Brain pericyte (primary cell): ENCODE results near the gene SLC6A11.

Experiments
- DNase-seq: peaks from one replicate; pipeline ENCODE4 v3.0.0-alpha.2; 2012; ENCODE audit warnings: low read depth, low spot score

Gene SLC6A11

GRCh38 chr3:10977892-10978510, 162.0 kb downstream of the SLC6A11 start:
- DNase-seq = no peak

GRCh38 chr3:10978956-10979355, 162.9 kb downstream of the SLC6A11 start:
- no peak for DNase-seq

DNA sequence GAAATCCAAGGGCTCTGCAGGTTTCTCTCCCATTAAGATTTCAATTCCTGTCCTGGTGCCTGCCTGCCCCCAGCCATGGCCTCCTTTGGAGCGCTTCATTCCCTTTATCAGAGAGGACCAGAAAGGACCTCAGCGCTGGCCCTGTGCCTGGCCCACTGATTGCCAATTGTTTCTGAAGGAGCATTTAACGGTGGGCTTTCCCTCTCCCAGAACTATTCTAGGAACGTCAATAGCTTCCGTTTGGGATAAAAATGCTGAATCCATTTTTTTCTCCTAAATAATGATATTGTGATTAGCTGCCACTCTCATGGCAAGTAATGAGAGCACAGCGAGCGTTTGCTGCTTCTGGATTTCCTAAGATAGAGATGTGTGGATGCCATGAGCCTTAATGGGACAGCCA, 164.3 kb downstream of the SLC6A11 start:
- DNase-seq = no peak

- no peak for DNase-seq
Measured at GRCh38 chr3:10981031-10981430, 165.0 kb downstream of the SLC6A11 start.

- no peak for DNase-seq
Measured at GRCh38 chr3:10981961-10982360, 165.9 kb downstream of the SLC6A11 start.

GRCh38 chr3:10982782-10983181, 166.8 kb downstream of the SLC6A11 start:
- DNase-seq = no peak

DNA sequence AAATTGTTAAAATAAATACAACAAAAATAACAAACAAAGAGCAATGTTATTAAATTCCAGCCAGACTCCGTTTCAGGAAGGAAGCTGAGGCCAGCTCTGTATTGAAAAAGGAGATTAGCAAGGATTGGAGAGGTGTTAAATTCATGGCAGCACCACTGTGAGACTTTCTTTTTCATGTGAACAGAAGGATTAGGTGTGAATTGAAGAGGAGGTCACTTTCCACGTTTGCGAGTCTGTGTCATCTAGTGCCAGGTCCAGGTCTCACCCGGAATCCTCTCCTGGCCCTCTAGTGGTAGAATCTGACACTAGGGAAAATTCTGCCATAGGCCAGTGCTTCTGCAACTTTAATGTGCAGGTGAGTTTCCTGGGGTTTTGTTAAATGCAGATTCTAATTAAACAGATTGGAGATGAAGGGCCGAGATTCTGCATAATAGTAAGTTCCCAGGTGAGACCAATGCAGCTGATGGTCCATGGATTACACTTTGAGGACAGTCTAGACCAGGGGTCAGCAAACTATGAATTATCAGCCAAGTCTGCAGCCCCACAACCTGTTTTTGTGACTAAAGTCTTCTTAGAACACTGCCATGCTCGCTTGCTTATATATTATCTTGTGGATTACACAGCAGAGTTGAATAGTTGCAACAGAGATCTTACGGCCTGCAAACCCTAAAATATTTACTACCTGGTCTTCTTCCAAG, 167.3 kb downstream of the SLC6A11 start:
- DNase-seq = no peak

- no peak for DNase-seq
Measured at GRCh38 chr3:10984371-10984896, 168.4 kb downstream of the SLC6A11 start.

GRCh38 chr3:10985181-10985580, 169.2 kb downstream of the SLC6A11 start:
- no peak for DNase-seq

GRCh38 chr3:10986592-10986991, 170.6 kb downstream of the SLC6A11 start:
- DNase-seq = no peak

DNA sequence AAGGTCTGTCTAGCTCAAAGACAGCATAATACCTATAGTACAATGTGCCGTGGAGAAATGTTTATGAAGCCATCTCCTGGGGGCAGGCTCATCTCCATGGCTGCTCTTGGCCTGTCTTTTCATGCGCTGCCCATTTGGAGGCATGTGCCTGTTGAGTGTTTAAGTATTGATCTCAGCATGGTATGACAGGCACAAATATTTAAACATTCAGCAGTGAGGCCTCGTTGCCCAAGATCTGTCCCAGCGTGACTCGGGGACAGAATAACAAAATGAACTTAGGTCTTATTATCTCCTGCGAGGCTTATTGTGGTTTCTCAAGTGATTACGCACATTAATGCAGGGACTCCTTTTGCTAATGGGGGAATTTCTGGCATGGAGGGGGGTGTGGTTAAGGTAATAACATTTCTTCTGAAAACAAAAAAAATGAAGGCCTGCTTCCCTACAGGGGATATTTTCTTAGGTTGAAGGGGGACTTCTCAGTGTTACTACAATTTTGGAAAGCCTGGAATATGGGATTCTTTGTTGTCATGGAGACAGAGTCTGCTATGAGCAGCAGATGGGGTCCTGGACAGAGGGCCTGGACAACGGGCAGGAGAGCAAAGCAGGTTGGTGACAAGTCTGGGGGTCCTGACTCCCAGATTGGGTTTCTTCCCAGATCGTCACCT, 172.1 kb downstream of the SLC6A11 start:
- no peak for DNase-seq

DNA sequence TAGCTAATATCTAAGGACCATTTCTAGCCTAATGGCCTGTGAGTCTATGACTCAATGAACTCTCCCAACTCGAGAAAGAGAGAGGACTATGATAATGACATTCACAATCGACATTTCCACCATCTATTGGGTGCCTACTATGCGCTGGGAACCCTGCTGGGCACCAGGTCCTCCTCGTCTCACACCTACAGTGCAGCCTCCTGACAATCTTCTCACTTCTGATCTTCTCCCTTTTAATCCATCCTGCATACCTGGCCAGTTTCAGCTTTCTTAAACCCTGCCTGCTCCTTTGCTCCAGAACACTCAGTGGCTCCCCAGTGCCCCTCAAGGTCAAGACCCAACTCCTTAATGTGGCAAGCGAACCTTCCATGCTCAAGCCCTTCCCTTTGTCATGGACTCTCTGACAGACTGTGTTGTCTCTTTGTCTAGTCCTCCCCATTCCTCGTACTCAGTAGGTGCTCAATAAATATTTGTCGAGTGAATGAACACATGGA, 173.0 kb downstream of the SLC6A11 start:
- no peak for DNase-seq
